GM15510 (cell line): ENCODE measurements around the gene RABL2B.

Experiments used
- POLR2A ChIP-seq: IDR thresholded peaks from 3 replicates; pipeline ENCODE4 v1.6.1; 2011; ENCODE audit warnings: borderline replicate concordance; ENCODE audit not compliant: insufficient read length; ENCODE audit errors: extremely low read depth

RABL2B gene

DNA sequence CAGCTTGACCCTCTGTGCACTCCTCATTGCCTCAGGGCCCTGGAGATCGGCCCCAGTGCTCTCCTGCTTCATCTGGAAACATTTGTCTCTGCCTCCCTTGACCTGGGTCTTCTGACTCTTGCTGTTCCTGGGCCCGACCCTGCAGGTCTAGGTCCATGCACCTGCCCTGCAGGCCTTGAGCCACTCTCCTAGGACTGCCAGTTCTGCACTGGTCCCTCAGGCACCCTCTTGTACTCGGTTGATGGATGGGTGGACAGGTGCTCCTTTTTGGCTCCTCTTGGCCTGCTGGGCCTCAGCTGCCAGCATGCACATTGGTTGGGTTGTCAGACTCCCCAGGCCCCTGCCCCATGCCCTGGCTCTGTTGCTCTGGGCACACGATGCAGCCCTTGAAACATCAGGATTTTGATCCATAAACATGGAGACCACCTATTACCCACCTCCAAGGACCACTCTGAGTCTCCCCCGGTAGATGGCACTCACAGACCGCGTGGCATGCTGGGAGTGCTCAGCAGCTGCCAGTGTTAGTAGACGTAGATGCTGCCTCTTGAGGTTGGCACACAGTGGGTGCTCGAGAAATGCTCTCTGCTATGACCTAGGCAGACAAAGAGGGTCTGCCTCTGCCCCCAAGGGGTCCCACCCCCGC, 65.6 kb downstream of the RABL2B start:
- TF ChIP-seq POLR2A = no peak
